Stimulated activated CD8-positive, alpha-beta memory T cell treated with anti-CD3 and anti-CD28 coated beads, Interleukin-12 subunit alpha, Interleukin-12 subunit beta, amount 100 ng/mL, for 24 hours (primary cell): ENCODE measurements around the gene PODN.

Experiments
- DNase-seq: peaks from one replicate; pipeline ENCODE4 v3.0.0-alpha.2; 2020; ENCODE audit errors: extremely low read depth

PODN gene

GRCh38 chr1:53090227-53091147, 28.5 kb downstream of the PODN start:
- no peak for DNase-seq

GRCh38 chr1:53091841-53092645, 30.0 kb downstream of the PODN start:
- DNase-seq, result no peak

- DNase-seq, result no peak
These were observed 30.8 kb downstream of the PODN start for GRCh38 chr1:53092659-53093450.

GRCh38 chr1:53093451-53093754, 31.4 kb downstream of the PODN start:
- no peak for DNase-seq

- no peak for DNase-seq
These were observed 31.9 kb downstream of the PODN start for GRCh38 chr1:53093778-53094532.

GRCh38 chr1:53094533-53094919, 32.5 kb downstream of the PODN start:
- DNase-seq, result no peak

GRCh38 chr1:53104289-53104913, 42.4 kb downstream of the PODN start:
- DNase-seq, result no peak

- DNase-seq, result no peak
These were observed 45.1 kb downstream of the PODN start for GRCh38 chr1:53107090-53107489.

GRCh38 chr1:53107570-53108322, 45.7 kb downstream of the PODN start:
- DNase-seq, result no peak

GRCh38 chr1:53108646-53109580, 46.9 kb downstream of the PODN start:
- no peak for DNase-seq

- no peak for DNase-seq
These were observed 48.5 kb downstream of the PODN start for GRCh38 chr1:53110370-53111072.

GRCh38 chr1:53111073-53111556, 49.1 kb downstream of the PODN start:
- DNase-seq, result no peak

GRCh38 chr1:53111693-53112092, 49.7 kb downstream of the PODN start:
- DNase-seq, result no peak

- no peak for DNase-seq
These were observed 50.3 kb downstream of the PODN start for GRCh38 chr1:53112271-53112774.

GRCh38 chr1:53112861-53113260, 50.8 kb downstream of the PODN start:
- no peak for DNase-seq

- DNase-seq, result no peak
These were observed 52.1 kb downstream of the PODN start for GRCh38 chr1:53114090-53114489.

GRCh38 chr1:53114581-53115400, 52.8 kb downstream of the PODN start:
- no peak for DNase-seq
